Neural cell (in vitro differentiated cells): ENCODE results near the gene GPHN. TPM values are rescaled to one million over a fixed set of nuclear protein-coding genes. Genes with fewer than 3 reads are reported as not detected.

ENCODE experiments used
- H2AFZ ChIP-seq: fragments of 200-600, 300-800 bp; sonication (generic), shearing (Covaris generic); 2 replicates; pipeline ENCODE4 v1.6.0; 2014; ENCODE audit warnings: low read depth, mild to moderate bottlenecking, antibody characterized with exemption, low read length, moderate library complexity
- H3F3A ChIP-seq: fragments of 200-600 bp; shearing (Covaris generic); 2 replicates; pipeline ENCODE4 v1.6.1; 2016; ENCODE audit warnings: mild to moderate bottlenecking, moderate library complexity, mixed read lengths, antibody characterized with exemption, low read length; ENCODE audit not compliant: insufficient read depth, poor library complexity, severe bottlenecking
- H3K27ac ChIP-seq: fragments of 200-600, 300-800 bp; sonication (generic), shearing (Covaris generic); 2 replicates; pipeline ENCODE4 v1.5.1; 2014; ENCODE audit warnings: mild to moderate bottlenecking, low read length, moderate library complexity
- H3K27me3 ChIP-seq: fragments of 300-800, 200-600 bp; sonication (generic), shearing (Covaris generic); 2 replicates; pipeline ENCODE4 v1.6.0; 2014; ENCODE audit warnings: mild to moderate bottlenecking, low read depth, low read length, moderate library complexity; ENCODE audit not compliant: insufficient read depth
- H3K36me3 ChIP-seq: fragments of 300-800, 200-600 bp; sonication (generic), shearing (Covaris generic); 2 replicates; pipeline ENCODE4 v1.5.1; 2014; ENCODE audit warnings: mild to moderate bottlenecking, antibody characterized with exemption, low read length, moderate library complexity; ENCODE audit not compliant: insufficient read depth
- H3K4me2 ChIP-seq: fragments of 300-800, 200-600 bp; sonication (generic), shearing (Covaris generic); 2 replicates; pipeline ENCODE4 v1.6.0; 2014; ENCODE audit warnings: mild to moderate bottlenecking, low read length
- H3K4me3 ChIP-seq: fragments of 300-800, 200-600 bp; sonication (generic), shearing (Covaris generic); 2 replicates; pipeline ENCODE4 v1.5.1; 2014; ENCODE audit warnings: mild to moderate bottlenecking, low read length, moderate library complexity
- H3K79me2 ChIP-seq: fragments of 200-600 bp; shearing (Covaris generic); replicated peaks from 2 replicates; pipeline ENCODE4 v1.6.0; 2014; ENCODE audit warnings: mild to moderate bottlenecking, low read length, moderate library complexity; ENCODE audit not compliant: insufficient read depth
- H3K9ac ChIP-seq: fragments of 300-800, 200-600 bp; sonication (generic), shearing (Covaris generic); 2 replicates; pipeline ENCODE4 v1.6.1; 2016; ENCODE audit warnings: mild to moderate bottlenecking, low read length, mixed read lengths
- H3K9me2 ChIP-seq: fragments of 200-600 bp; shearing (Covaris generic); 2 replicates; pipeline ENCODE4 v1.6.1; 2016; ENCODE audit warnings: mild to moderate bottlenecking, low read length, mixed read lengths; ENCODE audit not compliant: insufficient read depth
- H3K9me3 ChIP-seq: fragments of 200-600, 300-800 bp; sonication (generic), shearing (Covaris generic); 2 replicates; pipeline ENCODE4 v1.6.1; 2016; ENCODE audit warnings: mild to moderate bottlenecking, mixed run types, low read length, moderate library complexity, mixed read lengths
- H4K20me1 ChIP-seq: fragments of 200-600 bp; shearing (Covaris generic); 2 replicates; pipeline ENCODE4 v1.6.1; 2016; ENCODE audit warnings: mild to moderate bottlenecking, mixed run types; ENCODE audit not compliant: insufficient read depth
- EP300 ChIP-seq: fragments of 450-650 bp; conservative IDR thresholded peaks from 2 replicates; pipeline ENCODE4 v1.6.1; 2014; ENCODE audit warnings: antibody characterized with exemption, mild to moderate bottlenecking, moderate library complexity; ENCODE audit not compliant: poor library complexity, severe bottlenecking
- EZH2 ChIP-seq: fragments of 200-600, 300-800 bp; shearing (Covaris generic), sonication (generic); IDR thresholded peaks from 2 replicates; pipeline ENCODE4 v1.6.1; 2014; ENCODE audit warnings: antibody characterized with exemption, low read length, borderline replicate concordance, mild to moderate bottlenecking; ENCODE audit not compliant: insufficient read depth, poor library complexity, severe bottlenecking
- MXI1 ChIP-seq: fragments of 450-650 bp; conservative IDR thresholded peaks from 2 replicates; pipeline ENCODE4 v1.6.1; 2014; ENCODE audit warnings: antibody characterized with exemption, mild to moderate bottlenecking; ENCODE audit not compliant: poor library complexity, severe bottlenecking
- POLR2AphosphoS5 ChIP-seq: IDR thresholded peaks from 2 replicates; pipeline ENCODE4 v1.6.1; 2012
- RAD21 ChIP-seq: fragments of 450-650 bp; conservative IDR thresholded peaks from 2 replicates; pipeline ENCODE4 v1.6.1; 2014; ENCODE audit warnings: antibody characterized with exemption, mild to moderate bottlenecking, moderate library complexity
- SMC3 ChIP-seq: fragments of 450-650 bp; conservative IDR thresholded peaks from 2 replicates; pipeline ENCODE4 v1.6.1; 2014; ENCODE audit warnings: antibody characterized with exemption, mild to moderate bottlenecking, moderate library complexity; ENCODE audit not compliant: poor library complexity
- TAF1 ChIP-seq: IDR thresholded peaks from 2 replicates; pipeline ENCODE4 v1.6.1; 2012; ENCODE audit warnings: low read depth
- polyA plus RNA-seq: library from polyadenylated mRNA; depleted of rRNA; stranded (reverse); fragments of >200 nt; gene quantifications from 2 replicates; pipeline ENCODE4 v1.2.3, GENCODE V29; 2014
- TF ChIP-seq, protein P1 (sequence below): fragments of 450-650 bp; IDR thresholded peaks from 2 replicates; pipeline ENCODE4 v1.5.1; 2014; ENCODE audit warnings: antibody characterized with exemption, mild to moderate bottlenecking, moderate library complexity; ENCODE audit not compliant: poor library complexity, severe bottlenecking
- TF ChIP-seq, protein P2 (sequence below): IDR thresholded peaks from 2 replicates; pipeline ENCODE4 v1.6.1; 2012; ENCODE audit warnings: borderline replicate concordance

GPHN gene
- polyA plus RNA-seq, 1 donor from 2014 or later: 135 TPM

DNA sequence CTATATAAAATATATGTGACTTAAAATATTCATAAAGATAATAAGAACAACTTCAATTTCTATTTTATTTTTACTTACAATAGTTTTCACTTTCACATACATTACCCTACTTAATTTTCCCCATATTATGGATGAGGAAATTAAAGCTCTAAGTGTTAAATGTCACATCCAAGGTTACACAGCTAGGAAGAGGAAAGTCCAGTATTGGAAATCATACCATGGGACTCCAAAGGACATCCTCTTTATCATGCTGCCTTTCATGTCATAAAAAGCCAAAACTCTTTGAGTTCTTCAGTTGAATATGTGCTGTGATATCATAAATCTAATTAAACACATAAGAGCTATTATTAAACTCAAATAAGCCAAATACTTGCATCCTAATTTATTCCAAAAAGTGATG lies 508.9 kb downstream of the GPHN start:
- Histone ChIP-seq H3K36me3 (no peaks in the 10 kb centered on the region), H3K4me3 (no peak overlapping the region), H2AFZ (no peak overlapping the region), H3K9me3 (no peaks in the 10 kb centered on the region), H3K9me2 (no peaks in the 10 kb centered on the region), H3K9ac (no peak overlapping the region), H3K4me2 (no peak overlapping the region), H4K20me1 (no peaks in the 10 kb centered on the region), H3K79me2 (no peaks in the 10 kb centered on the region), H3K27ac (no peak overlapping the region), H3F3A (no peaks in the 10 kb centered on the region), H3K27me3 (no peaks in the 10 kb centered on the region)
- no peak for TF ChIP-seq TAF1
- TF ChIP-seq, protein P1, sequence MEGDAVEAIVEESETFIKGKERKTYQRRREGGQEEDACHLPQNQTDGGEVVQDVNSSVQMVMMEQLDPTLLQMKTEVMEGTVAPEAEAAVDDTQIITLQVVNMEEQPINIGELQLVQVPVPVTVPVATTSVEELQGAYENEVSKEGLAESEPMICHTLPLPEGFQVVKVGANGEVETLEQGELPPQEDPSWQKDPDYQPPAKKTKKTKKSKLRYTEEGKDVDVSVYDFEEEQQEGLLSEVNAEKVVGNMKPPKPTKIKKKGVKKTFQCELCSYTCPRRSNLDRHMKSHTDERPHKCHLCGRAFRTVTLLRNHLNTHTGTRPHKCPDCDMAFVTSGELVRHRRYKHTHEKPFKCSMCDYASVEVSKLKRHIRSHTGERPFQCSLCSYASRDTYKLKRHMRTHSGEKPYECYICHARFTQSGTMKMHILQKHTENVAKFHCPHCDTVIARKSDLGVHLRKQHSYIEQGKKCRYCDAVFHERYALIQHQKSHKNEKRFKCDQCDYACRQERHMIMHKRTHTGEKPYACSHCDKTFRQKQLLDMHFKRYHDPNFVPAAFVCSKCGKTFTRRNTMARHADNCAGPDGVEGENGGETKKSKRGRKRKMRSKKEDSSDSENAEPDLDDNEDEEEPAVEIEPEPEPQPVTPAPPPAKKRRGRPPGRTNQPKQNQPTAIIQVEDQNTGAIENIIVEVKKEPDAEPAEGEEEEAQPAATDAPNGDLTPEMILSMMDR: no peak
- TF ChIP-seq EZH2: no peak
- TF ChIP-seq MXI1: no peak
- TF ChIP-seq RAD21: no peak

DNA sequence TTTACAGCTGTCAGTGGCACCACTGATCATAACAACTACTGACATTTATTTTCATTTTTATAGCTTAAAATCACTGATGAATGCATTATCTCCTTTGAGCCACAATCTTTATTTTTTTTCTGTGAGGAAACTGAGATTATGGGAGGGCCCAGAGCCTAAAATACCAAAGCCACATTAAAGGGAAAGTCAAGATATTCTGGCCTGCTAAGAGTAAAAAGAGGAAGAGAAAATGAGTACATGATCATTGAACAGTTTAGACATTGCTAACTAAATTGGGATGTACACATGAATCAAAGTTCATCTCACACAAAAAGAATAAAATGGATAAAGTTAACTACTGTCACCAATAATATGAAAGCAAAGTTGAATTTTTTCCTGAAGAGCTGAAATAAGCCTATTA lies 510.8 kb downstream of the GPHN start:
- no peak overlapping the region for H3K4me3 ChIP-seq
- no peaks in the 10 kb centered on the region for H4K20me1 ChIP-seq
- no peaks in the 10 kb centered on the region for H3K9me2 ChIP-seq
- H3F3A ChIP-seq: no peaks in the 10 kb centered on the region
- no peak for TF ChIP-seq EP300
- TF ChIP-seq, protein P2, sequence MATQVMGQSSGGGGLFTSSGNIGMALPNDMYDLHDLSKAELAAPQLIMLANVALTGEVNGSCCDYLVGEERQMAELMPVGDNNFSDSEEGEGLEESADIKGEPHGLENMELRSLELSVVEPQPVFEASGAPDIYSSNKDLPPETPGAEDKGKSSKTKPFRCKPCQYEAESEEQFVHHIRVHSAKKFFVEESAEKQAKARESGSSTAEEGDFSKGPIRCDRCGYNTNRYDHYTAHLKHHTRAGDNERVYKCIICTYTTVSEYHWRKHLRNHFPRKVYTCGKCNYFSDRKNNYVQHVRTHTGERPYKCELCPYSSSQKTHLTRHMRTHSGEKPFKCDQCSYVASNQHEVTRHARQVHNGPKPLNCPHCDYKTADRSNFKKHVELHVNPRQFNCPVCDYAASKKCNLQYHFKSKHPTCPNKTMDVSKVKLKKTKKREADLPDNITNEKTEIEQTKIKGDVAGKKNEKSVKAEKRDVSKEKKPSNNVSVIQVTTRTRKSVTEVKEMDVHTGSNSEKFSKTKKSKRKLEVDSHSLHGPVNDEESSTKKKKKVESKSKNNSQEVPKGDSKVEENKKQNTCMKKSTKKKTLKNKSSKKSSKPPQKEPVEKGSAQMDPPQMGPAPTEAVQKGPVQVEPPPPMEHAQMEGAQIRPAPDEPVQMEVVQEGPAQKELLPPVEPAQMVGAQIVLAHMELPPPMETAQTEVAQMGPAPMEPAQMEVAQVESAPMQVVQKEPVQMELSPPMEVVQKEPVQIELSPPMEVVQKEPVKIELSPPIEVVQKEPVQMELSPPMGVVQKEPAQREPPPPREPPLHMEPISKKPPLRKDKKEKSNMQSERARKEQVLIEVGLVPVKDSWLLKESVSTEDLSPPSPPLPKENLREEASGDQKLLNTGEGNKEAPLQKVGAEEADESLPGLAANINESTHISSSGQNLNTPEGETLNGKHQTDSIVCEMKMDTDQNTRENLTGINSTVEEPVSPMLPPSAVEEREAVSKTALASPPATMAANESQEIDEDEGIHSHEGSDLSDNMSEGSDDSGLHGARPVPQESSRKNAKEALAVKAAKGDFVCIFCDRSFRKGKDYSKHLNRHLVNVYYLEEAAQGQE: no peak
- TF ChIP-seq MXI1: no peak
- TF ChIP-seq RAD21: no peak
- TF ChIP-seq, protein P1: no peak
- TF ChIP-seq EZH2: no peak
- TF ChIP-seq POLR2AphosphoS5: no peak
- no peak for TF ChIP-seq SMC3
- TF ChIP-seq TAF1: no peak
- no peaks in the 10 kb centered on the region for H3K79me2 ChIP-seq
- H3K9me3 ChIP-seq: no peaks in the 10 kb centered on the region
- H3K4me2 ChIP-seq: no peak overlapping the region
- H3K27me3 ChIP-seq: no peaks in the 10 kb centered on the region
- no peaks in the 10 kb centered on the region for H3K36me3 ChIP-seq
- H2AFZ ChIP-seq: no peak overlapping the region
- H3K9ac ChIP-seq: no peak overlapping the region
- H3K27ac ChIP-seq: no peak overlapping the region
